ENCODE data around the gene PPP2R2C.

The PPP2R2C gene

GRCh38 chr4:6307891-6308290 is 164.5 kb downstream of the PPP2R2C start:
- DNase-seq (ENCODE audit: low read depth): no peak
- no peak for TF ChIP-seq CTCF (IDR thresholded peaks at IDR 0.05; ENCODE audit: low read depth, low read length, missing control alignments)
- no peak overlapping the region for H3K4me3 ChIP-seq (ENCODE audit: low read depth, low read length)
- in situ Hi-C loops (cut with HindIII; ENCODE audit: low sequenced_read_pairs): loop anchor here (5.0 kb wide), 2 partner anchors 41 to 69 kb away; partner anchors contain the start of gene WFS1

GRCh38 chr4:6307230-6307629 is 165.2 kb downstream of the PPP2R2C start:
- no peak for TF ChIP-seq CTCF (IDR thresholded peaks at IDR 0.05; ENCODE audit: low read depth, low read length, missing control alignments)
- in situ Hi-C loops (cut with HindIII; ENCODE audit: low sequenced_read_pairs): loop anchor here (5.0 kb wide), 2 partner anchors 40 to 70 kb away; partner anchors contain the start of gene WFS1
- no peak for DNase-seq (ENCODE audit: low read depth)
- no peak overlapping the region for H3K4me3 ChIP-seq (ENCODE audit: low read depth, low read length)

GRCh38 chr4:6306299-6306698 is 166.1 kb downstream of the PPP2R2C start:
- in situ Hi-C loops (cut with HindIII; ENCODE audit: low sequenced_read_pairs): loop anchor here (5.0 kb wide), 2 partner anchors 39 to 71 kb away; partner anchors contain the start of gene WFS1
- no peak for DNase-seq (ENCODE audit: low read depth)
- H3K4me3 ChIP-seq (ENCODE audit: low read depth, low read length): no peak overlapping the region
- no peak for TF ChIP-seq CTCF (IDR thresholded peaks at IDR 0.05; ENCODE audit: low read depth, low read length, missing control alignments)

- DNase-seq (ENCODE audit: low read depth): no peak
- in situ Hi-C loops (cut with HindIII; ENCODE audit: low sequenced_read_pairs): no loop called here
- TF ChIP-seq CTCF (IDR thresholded peaks at IDR 0.05; ENCODE audit: low read depth, low read length, missing control alignments): no peak
- H3K4me3 ChIP-seq (ENCODE audit: low read depth, low read length): no peak overlapping the region
Observed at GRCh38 chr4:6303943-6304342, 168.5 kb downstream of the PPP2R2C start.

GRCh38 chr4:6302869-6303268 is 169.5 kb downstream of the PPP2R2C start:
- no peak for TF ChIP-seq CTCF (IDR thresholded peaks at IDR 0.05; ENCODE audit: low read depth, low read length, missing control alignments)
- no peak for DNase-seq (ENCODE audit: low read depth)
- in situ Hi-C loops (cut with HindIII; ENCODE audit: low sequenced_read_pairs): no loop called here
- no peak overlapping the region for H3K4me3 ChIP-seq (ENCODE audit: low read depth, low read length)

- no peak overlapping the region for H3K4me3 ChIP-seq (ENCODE audit: low read depth, low read length)
- in situ Hi-C loops (cut with HindIII; ENCODE audit: low sequenced_read_pairs): no loop called here
- no peak for DNase-seq (ENCODE audit: low read depth)
- TF ChIP-seq CTCF (IDR thresholded peaks at IDR 0.05; ENCODE audit: low read depth, low read length, missing control alignments): no peak
Observed at GRCh38 chr4:6301732-6302442, 170.5 kb downstream of the PPP2R2C start.
